Effector memory CD8-positive, alpha-beta T cell (primary cell): Measurements from ENCODE around the gene CEP41.
A peak's percentile ranks its signal among the peaks of the same experiment; 100 is the strongest.

Source experiments
- ATAC-seq: fragments of 150-1000 bp; cut with Tn5 transposase; replicated peaks from 2 replicates; pipeline ENCODE4 v1.10.0; 2021; ENCODE audit warnings: mild to moderate bottlenecking, moderate library complexity
- DNase-seq, 3 experiments: peaks; one replicate each; pipeline ENCODE4 v3.0.0; 2021
- H3K27ac Mint-ChIP-seq, 2 donors: one replicate each; pipeline ENCODE4 v1.8.0; 2022; ENCODE audit warnings: mild to moderate bottlenecking in 2 of 2, mixed read lengths in 2 of 2, moderate library complexity in 2 of 2
- H3K27me3 Mint-ChIP-seq, 2 donors: one replicate each; pipeline ENCODE4 v1.8.0; 2022; ENCODE audit warnings: mixed read lengths in 2 of 2
- H3K36me3 Mint-ChIP-seq: one replicate; pipeline ENCODE4 v1.8.0; 2022; ENCODE audit warnings: mild to moderate bottlenecking, moderate library complexity, mixed read lengths; ENCODE audit not compliant: insufficient read depth
- H3K4me1 Mint-ChIP-seq, 2 donors: one replicate each; pipeline ENCODE4 v1.8.0; 2022; ENCODE audit warnings: low read depth in 2 of 2, mixed read lengths in 2 of 2
- H3K4me3 Mint-ChIP-seq, 2 donors: one replicate each; pipeline ENCODE4 v1.8.0; 2022; ENCODE audit warnings: mild to moderate bottlenecking in 2 of 2, mixed read lengths in 2 of 2, moderate library complexity in 2 of 2
- H3K9me3 Mint-ChIP-seq, 2 donors: one replicate each; pipeline ENCODE4 v1.8.0; 2022; ENCODE audit warnings: mixed read lengths in 2 of 2

CEP41 gene

DNA sequence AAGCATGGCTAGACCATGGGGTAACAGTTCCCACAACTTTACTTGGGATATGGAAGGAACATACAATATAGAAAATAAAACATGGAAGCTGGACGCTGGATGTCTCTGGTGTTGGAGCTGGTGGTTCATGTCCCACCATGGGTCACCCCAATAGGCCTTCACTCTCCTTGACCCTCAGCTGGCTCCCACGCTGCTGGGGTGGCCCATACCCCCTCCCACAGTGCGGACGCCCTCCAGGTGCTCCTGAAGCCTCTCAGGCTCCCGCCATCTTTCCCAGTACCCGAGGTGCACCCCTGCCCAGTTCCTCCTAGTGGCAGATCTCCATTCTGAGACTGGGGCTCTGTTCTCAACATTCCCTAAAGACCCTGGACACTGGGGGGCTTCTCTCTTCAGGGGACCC is 66.3 kb downstream of the CEP41 start:
- ATAC-seq (no peak), DNase-seq (no peak)
- no peak overlapping the region for H3K27ac Mint-ChIP-seq
- H3K27me3 Mint-ChIP-seq = peaks cover 0 to 7% of the 10 kb centered on the region in 2 donors
- H3K4me1 Mint-ChIP-seq = peaks cover under 1% of the 10 kb centered on the region in 2 donors
- H3K36me3 Mint-ChIP-seq = no peaks in the 10 kb centered on the region
- H3K9me3 Mint-ChIP-seq = peaks cover 2 to 8% of the 10 kb centered on the region in 2 donors
- H3K4me3 Mint-ChIP-seq = no peak overlapping the region

DNA sequence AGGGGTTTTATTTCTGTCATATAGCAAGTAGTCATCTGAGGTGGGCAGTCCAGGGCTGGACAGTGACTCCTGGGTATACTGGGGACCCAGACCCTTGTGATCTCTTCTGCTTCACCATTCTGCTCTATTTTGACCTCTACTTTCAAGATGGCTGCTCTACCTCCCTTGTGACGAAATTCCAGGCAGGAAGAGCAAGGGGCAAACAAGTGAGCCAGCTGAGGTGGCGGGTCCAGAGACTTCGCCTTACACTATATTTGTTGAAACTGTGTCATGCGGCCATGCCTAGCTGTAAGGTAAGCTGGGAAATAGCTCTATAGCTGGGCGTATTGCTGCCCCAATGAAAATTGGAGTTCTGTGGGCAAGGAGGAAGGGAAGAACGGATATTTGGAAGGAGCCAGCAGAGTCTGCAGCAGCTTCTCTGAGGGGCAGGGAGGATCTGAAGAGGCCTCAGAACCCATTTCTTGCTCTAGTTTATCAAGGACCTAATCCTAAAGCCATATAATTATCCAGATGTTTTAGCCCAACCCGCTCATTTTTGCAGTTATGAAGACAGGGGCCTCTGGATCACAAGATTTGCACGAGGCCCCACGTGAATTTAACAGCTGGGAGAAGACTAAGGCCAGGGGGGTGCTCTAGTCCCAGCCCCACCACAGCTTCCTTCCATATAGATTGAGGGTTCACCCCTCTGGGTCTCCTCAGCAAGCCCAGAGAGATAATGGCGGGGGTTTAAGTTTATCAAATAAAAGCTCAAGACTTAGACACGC is 68.2 kb downstream of the CEP41 start:
- Mint-ChIP-seq H3K4me3 (no peak overlapping the region), H3K36me3 (peaks cover 3% of the 10 kb centered on the region), H3K27ac (peak overlapping the region in 1 of 2 donors; percentile 42), H3K4me1 (peaks cover 4 to 6% of the 10 kb centered on the region in 2 donors), H3K9me3 (peaks cover 2 to 8% of the 10 kb centered on the region in 2 donors), H3K27me3 (no peaks in the 10 kb centered on the region)
- no peak for ATAC-seq
- no peak for DNase-seq

DNA sequence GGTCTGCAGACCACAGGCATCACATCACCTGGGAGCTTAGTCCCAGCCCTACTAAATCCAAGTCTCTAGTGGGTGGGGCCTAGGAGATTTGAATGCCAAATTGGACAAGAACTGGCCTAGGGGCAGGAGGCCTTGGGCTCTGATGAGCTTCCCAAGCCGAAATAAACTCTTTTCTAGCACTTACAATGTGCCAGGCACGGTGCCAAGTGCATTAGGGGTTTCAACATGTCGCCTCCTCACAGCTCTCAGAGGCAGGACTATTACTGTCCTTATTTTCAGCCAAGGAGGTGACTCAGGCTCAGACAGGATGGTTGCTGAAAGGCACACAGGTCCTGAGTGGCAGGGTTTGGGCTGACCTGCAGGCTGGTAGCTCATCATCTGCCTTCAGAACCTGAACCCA is 69.8 kb downstream of the CEP41 start:
- Mint-ChIP-seq H3K27ac (no peak overlapping the region), H3K36me3 (peaks cover 3% of the 10 kb centered on the region), H3K4me1 (peaks cover 4 to 8% of the 10 kb centered on the region in 2 donors), H3K27me3 (peaks cover 0 to 6% of the 10 kb centered on the region in 2 donors), H3K9me3 (peaks cover 0 to 2% of the 10 kb centered on the region in 2 donors), H3K4me3 (no peak overlapping the region)
- no peak for DNase-seq
- no peak for ATAC-seq

DNA sequence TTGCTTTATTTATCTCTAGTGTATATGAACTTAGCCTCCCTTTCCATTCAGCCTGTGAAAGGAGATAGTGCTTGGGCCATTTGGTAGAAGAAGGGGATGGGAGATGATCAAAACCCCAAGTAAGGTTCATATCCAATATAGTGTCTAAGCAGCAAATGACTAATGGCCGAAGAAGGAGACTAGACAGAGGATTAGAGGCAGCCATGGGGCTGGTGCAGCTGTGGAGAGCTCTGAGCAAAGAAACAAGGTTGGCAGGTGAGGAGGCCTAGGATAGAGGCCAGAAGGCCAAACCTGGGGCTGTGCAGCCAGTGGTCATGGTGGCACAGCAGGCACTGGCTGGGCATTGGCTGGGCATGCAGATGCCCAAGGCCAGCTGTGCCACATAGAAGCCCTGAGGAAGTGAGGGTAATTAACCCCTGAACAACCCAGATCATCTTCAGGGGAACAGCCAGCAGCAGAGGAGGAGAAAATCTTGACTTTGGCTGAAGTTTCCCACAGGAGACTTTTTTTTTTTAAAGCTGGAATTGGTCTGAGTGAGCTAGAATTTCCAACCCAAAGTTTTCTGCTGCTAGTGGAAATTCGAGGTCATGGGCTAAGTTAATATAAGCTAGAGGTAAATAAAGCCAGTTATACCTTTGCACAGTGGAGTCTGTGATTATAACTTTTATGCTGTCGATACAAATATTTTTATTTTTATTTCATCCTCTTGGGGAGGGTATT is 70.8 kb downstream of the CEP41 start:
- Mint-ChIP-seq H3K9me3 (no peaks in the 10 kb centered on the region), H3K4me1 (peaks cover 4 to 10% of the 10 kb centered on the region in 2 donors), H3K4me3 (no peak overlapping the region), H3K27ac (no peak overlapping the region), H3K36me3 (peaks cover 3% of the 10 kb centered on the region), H3K27me3 (peaks cover 0 to 8% of the 10 kb centered on the region in 2 donors)
- ATAC-seq (no peak), DNase-seq (no peak)

DNA sequence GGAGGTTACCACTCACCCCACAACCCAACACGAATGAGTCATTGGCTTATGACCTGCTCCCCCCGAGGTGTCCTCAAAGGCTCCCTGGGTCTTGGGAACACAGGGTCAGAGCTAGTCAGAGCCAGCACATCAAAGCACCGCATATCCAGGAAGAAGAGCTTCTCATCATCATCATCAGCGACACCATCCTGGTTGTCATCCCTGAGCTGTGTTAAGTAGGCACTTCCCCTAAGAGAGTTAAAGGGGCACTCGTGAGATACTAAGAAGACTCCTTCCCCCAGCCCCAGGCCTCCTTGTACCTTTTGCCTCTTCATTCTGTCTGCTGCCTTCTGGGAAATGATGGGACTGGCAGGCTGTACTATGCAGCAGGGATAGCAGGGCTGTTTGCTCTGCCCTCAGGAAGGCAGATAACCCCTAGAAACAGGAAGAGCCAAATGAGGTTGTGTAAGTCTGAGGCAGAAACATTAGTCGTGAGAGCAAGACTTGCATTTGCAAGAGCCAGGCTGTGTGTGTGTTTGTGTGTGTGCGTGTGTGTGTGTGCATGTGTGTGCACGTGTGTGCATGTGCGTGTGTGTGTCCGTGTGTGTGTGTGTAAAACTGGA is 71.6 kb downstream of the CEP41 start:
- Mint-ChIP-seq H3K27me3 (peaks cover 0 to 8% of the 10 kb centered on the region in 2 donors), H3K27ac (peak overlapping the region in 1 of 2 donors; percentile 7), H3K4me3 (no peak overlapping the region), H3K4me1 (peaks cover 4 to 10% of the 10 kb centered on the region in 2 donors), H3K36me3 (peaks cover 3% of the 10 kb centered on the region), H3K9me3 (no peaks in the 10 kb centered on the region)
- DNase-seq = no peak
- no peak for ATAC-seq

DNA sequence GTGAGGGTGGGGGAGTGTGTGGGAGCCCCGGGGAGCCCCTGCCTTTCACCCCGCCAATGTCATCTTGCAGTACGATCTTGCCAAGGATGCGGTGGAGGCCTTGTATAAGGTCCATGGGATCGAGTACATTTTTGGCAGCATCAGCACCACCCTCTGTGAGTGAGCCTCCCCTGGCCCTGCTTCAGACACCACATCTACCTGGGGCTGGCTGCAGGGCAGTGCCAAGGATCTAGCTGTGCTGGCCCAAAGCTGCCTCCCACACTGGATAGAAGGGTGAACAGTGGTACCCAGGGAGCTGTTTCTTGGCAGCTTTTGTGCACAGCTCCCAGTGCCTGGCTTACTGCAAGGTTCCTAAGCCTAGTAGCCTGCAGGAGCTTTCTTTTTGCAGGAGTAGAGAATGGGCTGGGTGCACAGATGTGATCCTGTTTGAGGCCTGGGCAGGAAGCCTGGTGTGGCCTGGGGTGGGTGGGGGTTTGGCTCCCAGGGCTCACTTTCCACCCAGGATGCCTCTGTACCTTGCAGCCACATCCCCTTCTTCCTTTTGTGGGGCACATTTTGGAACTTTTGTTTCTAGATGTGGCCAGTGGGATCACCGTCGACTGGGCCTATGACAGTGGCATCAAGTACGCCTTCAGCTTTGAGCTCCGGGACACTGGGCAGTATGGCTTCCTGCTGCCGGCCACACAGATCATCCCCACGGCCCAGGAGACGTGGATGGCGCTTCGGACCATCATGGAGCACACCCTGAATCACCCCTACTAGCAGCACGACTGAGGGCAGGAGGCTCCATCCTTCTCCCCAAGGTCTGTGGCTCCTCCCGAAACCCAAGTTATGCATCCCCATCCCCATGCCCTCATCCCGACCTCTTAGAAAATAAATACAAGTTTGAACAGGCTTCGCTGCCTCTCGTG is 72.7 kb downstream of the CEP41 start:
- DNase-seq = no peak
- peak overlapping the region in 1 of 2 donors; percentile 35 for H3K4me3 Mint-ChIP-seq
- no peaks in the 10 kb centered on the region for H3K9me3 Mint-ChIP-seq
- H3K27ac Mint-ChIP-seq = peak overlapping the region in 1 of 2 donors; percentile 61
- peaks cover 3% of the 10 kb centered on the region for H3K36me3 Mint-ChIP-seq
- peaks cover 5 to 16% of the 10 kb centered on the region in 2 donors for H3K27me3 Mint-ChIP-seq
- peaks cover 4 to 12% of the 10 kb centered on the region in 2 donors for H3K4me1 Mint-ChIP-seq
- ATAC-seq = no peak

DNA sequence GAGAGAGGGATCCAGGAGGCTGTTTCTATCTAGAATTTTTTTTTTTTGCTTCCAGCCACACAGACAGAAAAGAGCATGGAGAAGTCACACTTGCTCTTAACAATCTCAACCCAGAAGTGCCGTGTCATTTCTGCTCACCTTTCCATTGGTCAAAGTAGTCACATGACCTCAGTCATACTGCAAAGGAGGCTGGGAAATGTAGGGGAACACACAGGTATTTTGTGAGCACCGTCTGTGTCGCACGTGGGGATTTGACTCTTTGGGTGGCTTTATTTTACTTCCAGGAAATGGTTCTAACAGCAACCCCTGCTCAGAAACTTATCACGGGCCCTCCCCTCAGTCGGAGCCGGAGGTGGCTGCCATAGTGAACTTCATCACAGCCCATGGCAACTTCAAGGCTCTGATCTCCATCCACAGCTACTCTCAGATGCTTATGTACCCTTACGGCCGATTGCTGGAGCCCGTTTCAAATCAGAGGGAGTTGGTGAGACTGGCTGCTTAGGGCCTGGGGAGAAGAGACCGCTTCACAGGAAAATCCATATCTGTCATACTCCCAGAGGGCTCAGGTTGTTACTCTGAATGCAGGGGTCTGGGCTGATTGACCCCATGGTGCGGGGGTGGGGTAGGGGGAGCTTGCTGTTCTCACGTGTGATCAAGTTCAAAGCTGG is 73.6 kb downstream of the CEP41 start:
- H3K27me3 Mint-ChIP-seq = peaks cover 11 to 24% of the 10 kb centered on the region in 2 donors
- peak overlapping the region; percentile 33 to 61 for H3K27ac Mint-ChIP-seq
- no peaks in the 10 kb centered on the region for H3K9me3 Mint-ChIP-seq
- peaks cover 3% of the 10 kb centered on the region for H3K36me3 Mint-ChIP-seq
- peak overlapping the region; percentile 35 to 48 for H3K4me3 Mint-ChIP-seq
- DNase-seq (no peak), ATAC-seq (peak; percentile 83)
- H3K4me1 Mint-ChIP-seq = peaks cover 4 to 12% of the 10 kb centered on the region in 2 donors

DNA sequence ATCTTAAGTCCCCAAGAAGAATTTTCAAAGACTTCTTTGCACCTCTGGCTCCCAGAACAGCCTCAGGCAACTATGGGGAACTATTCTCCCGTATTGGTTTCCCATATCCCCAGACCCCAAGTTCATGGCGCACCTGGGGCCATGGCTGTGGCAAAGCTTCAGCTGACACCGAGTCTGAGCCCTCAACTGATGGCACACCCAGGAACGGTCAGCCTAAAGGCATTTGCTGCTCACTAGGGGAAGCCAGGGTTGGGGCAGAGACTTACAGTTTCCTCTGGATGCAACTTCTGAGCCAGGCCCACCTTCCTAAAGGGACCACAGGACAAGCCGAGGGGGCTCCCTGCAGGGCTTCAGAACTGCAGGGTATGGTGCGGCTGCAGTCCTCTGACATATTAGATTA is 74.3 kb downstream of the CEP41 start:
- H3K4me3 Mint-ChIP-seq = peak overlapping the region; percentile 35 to 48
- no peak overlapping the region for H3K27ac Mint-ChIP-seq
- no peaks in the 10 kb centered on the region for H3K9me3 Mint-ChIP-seq
- peaks cover 12 to 26% of the 10 kb centered on the region in 2 donors for H3K27me3 Mint-ChIP-seq
- H3K4me1 Mint-ChIP-seq = peaks cover 4 to 12% of the 10 kb centered on the region in 2 donors
- H3K36me3 Mint-ChIP-seq = peaks cover 3% of the 10 kb centered on the region
- no peak for ATAC-seq
- DNase-seq = no peak

DNA sequence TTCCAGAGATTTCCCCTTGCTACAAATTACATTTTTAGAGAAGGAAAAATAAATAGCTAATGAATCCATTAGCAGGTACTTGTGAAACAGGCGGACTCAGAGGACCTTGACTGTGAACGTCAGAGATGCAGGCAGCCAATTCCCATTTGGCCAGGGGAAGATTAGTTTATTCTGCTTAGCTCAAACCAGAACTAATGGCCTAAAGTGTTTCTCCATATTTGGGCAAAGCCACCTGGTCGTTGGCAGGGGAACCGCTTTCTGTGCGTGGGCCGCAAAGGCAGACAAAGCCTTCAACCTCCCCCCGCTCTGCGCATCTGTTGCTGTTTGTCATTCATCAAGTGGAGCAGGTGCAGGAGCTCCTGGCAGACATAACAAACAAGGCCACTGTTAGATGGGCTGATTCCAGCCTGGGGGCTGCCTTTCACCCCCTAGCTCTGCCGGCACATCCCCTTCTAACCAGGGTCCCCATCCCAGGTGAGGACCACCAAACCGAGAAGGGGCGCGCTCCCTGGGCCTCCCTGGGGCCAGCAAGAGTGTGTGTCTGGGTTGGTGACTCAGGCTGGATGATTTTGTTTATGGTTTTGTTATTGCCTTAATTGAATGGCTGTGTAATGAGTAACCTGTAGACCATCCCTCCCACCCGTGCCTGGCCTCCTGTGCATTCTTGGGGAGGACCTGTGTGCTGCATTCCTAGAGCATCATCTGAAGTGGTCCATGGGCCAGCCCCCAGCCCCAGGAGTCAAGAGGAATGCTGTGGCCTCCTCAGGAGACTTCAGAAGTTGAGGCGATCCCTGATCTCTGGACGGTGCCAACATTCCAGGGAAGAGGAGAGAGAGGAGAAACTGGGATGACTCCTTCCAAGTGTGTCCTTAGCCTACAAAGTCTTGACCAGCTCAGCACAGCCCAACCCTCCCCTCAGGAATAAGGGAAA is 75.0 kb downstream of the CEP41 start:
- H3K9me3 Mint-ChIP-seq = no peaks in the 10 kb centered on the region
- peaks cover 4 to 12% of the 10 kb centered on the region in 2 donors for H3K4me1 Mint-ChIP-seq
- peak overlapping the region in 1 of 2 donors; percentile 19 for H3K4me3 Mint-ChIP-seq
- no peak for DNase-seq
- no peak overlapping the region for H3K27ac Mint-ChIP-seq
- no peak for ATAC-seq
- peaks cover 3% of the 10 kb centered on the region for H3K36me3 Mint-ChIP-seq
- H3K27me3 Mint-ChIP-seq = peaks cover 20 to 26% of the 10 kb centered on the region in 2 donors

DNA sequence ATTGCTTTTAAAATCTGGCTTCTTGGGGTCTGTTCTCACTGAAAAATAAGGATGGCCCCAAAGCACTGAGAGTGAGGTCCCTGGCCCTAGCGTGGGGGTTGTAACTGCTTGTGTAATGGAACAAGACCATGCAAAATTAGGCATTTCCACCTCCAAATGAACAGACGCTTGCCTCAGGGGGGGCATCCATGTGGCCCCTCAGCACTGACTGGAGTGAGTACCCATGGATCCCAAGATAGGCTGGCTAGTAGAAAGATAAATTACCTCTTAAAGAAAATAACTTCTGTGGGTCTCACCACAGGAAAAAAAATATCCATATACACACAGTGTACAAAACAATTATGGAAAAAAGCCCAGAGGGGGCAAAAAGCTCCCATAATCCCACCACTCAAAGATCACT is 75.7 kb downstream of the CEP41 start:
- Mint-ChIP-seq H3K4me1 (peaks cover 4 to 12% of the 10 kb centered on the region in 2 donors), H3K9me3 (peaks cover 0 to 2% of the 10 kb centered on the region in 2 donors), H3K36me3 (peaks cover 3% of the 10 kb centered on the region), H3K27ac (no peak overlapping the region), H3K4me3 (no peak overlapping the region), H3K27me3 (peaks cover 26% of the 10 kb centered on the region in 2 donors)
- DNase-seq (no peak), ATAC-seq (no peak)

DNA sequence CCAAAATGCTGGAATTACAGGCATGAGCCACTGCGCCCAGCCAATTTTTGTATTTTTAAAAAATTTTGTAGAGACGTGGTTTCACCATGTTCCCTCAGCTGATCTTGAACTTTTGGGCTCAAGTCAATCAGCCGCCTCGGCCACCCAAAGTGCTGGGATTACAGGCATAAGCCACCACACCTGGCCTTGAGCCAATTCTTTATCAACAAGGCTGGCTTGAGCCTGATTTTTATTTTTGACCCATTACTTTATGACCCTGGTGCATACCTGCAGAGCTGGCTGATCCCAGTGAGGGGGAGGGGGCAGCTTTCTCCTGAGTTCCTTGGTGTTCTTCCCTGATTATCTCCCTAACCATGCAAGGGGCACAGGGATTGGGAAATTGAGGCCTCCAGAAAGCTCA is 76.4 kb downstream of the CEP41 start:
- DNase-seq = no peak
- Mint-ChIP-seq H3K4me1 (peaks cover 3 to 11% of the 10 kb centered on the region in 2 donors), H3K27me3 (peaks cover 26 to 29% of the 10 kb centered on the region in 2 donors), H3K27ac (no peak overlapping the region), H3K4me3 (no peak overlapping the region), H3K9me3 (peaks cover 0 to 2% of the 10 kb centered on the region in 2 donors), H3K36me3 (peaks cover 3% of the 10 kb centered on the region)
- ATAC-seq = no peak
